CD4-positive, alpha-beta T cell treated with Interleukin-10 for 1 hour (primary cell): Measurements from ENCODE around the gene LINGO4.
"Not testable (repeated sequence)": the region's sequence is repeated elsewhere in the genome, so short reads cannot be mapped to it uniquely, and the experiment has no call there.

Source experiments
- DNase-seq: peaks from one replicate; pipeline ENCODE4 v3.0.0-alpha.2; 2020

LINGO4 gene

DNA sequence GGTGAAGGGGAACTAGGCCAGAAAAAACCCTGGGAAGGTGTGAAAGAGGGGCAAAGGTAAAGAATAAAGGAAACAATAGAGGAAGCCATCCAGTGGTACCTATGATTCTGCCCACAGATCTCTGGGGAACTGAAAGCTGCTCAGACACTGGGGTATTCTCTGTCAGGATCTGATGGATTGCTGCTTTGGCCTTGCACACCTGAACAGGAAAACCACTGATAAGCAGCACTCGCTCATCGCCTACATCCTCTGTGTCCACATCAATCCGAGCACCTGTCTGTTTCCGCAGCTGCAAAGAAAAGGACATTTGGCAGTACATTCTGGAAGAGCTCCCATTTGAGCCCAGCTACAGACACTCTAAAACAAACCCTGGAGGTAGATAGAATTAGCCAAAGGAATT lies 25.4 kb downstream of the LINGO4 start:
- no peak for DNase-seq

- no peak for DNase-seq
Observed at GRCh38 chr1:151777317-151777716, 27.9 kb downstream of the LINGO4 start.

DNA sequence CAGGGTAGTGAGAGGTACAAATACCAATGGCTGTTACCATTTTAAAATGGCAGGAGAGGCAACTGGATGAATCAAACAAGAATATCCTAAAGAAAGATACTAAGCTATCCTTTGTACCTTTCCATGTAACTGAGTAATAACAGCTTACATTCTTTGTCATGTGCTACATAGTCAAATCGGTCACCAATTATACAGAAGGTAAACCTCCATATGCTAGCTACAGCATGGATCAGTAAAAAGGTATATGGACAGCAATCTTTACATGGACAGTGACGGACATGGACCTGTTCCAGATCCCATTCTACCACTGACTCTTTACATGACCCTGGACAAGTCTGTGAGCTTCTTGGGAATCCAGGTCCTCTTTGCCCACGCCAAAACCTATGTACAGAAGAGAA lies 28.6 kb downstream of the LINGO4 start:
- DNase-seq = no peak

- no peak for DNase-seq
Observed at GRCh38 chr1:151775894-151776664, 29.1 kb downstream of the LINGO4 start.

- DNase-seq = no peak
Observed at GRCh38 chr1:151774256-151774922, 30.8 kb downstream of the LINGO4 start.

DNA sequence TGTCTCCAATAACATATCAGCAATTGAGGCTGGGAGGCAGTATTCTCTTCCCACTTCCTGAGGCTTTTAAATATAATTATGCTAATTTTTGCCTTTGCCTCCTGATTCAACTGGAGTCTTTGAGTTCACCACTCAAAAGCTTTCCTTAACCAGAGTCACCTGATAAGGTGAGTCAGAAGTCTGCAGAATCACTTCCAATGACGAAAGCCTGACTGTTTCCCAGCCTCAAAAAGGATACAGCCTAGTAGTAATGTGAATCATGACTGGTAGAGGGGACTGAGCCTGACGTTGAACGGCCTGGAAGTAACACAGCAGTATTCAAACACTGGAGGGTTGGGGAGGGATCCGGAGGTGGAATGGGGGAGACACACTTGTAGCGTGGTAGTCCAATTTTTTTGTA lies 31.5 kb downstream of the LINGO4 start:
- DNase-seq = no peak

- DNase-seq = not testable (repeated sequence)
Observed at GRCh38 chr1:151769270-151769669, 35.9 kb downstream of the LINGO4 start.

GRCh38 chr1:151768351-151769066 lies 36.7 kb downstream of the LINGO4 start:
- DNase-seq = not testable (repeated sequence)

- no peak for DNase-seq
Observed at GRCh38 chr1:151763990-151764389, 41.2 kb downstream of the LINGO4 start.

GRCh38 chr1:151762941-151763921 lies 42.0 kb downstream of the LINGO4 start, which contains the start of gene MRPL9:
TSS of gene MRPL9 (minus strand) at chr1:151763496. CDS start at chr1:151763479, 17 bp downstream.
- peak; percentile 87 for DNase-seq

DNA sequence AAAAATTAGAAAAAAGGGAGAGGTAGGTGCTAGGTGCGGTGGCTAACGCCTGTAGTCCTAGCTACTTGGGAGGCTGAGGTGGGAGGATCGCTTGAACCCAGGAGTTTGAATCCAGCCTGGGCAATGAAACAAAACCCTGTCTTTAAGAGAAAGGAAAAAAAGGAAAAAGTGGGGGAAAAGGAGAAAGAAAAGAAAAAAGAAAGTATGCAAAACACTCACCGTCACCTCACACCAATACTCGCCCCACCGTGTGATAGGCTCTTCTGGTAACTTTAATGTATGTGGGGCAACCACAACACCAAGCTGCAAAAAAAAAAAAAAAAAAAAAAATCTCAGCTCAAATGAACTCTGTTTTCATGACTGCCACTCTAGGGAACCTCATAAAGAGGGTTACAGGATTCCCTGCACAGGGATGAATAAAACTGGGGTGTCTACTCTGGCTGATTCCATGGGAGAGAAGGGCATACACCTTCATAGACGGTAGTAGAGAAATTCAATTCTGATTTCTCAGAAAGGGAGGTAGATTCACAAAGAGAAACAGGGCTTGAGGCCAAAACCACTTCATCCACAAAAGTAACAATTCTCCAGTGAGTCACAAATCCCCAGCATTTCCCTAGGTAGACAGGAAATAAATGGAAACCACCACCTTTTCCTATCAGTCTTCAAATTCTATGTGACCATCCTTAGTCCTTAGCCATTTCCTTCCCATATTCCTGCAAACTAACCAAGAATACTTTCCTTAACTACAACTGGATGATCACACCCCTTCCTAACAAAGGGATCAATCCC lies 44.4 kb downstream of the LINGO4 start:
- no peak for DNase-seq

GRCh38 chr1:151759241-151759640 lies 46.0 kb downstream of the LINGO4 start:
- no peak for DNase-seq

DNA sequence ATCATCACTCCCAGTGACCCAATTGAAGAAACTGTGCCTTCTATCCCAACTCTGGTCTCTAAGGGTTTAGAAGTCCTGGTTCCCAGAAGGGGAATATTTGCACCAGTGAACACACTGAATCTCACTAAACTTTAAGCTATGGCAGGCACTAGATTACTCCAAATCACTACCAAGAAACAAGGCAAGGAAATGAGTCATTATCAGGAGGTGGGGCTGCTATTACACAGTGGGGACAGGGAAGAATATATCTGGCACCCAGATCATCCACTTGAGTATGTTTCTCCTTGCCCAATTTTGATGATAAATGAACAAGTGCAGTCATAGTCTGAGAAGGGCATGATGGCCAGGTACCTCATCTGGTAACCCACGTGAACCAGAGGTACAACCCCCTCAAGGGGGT lies 48.9 kb downstream of the LINGO4 start:
- DNase-seq = no peak
